Liver (tissue), 9 donors: ENCODE data around the gene RRP15. TPM values are rescaled to one million over a fixed set of nuclear protein-coding genes. Genes with fewer than 3 reads are reported as not detected.

Experiments
- DNase-seq: peaks from one replicate; pipeline ENCODE4 v3.0.0-alpha.2; 2017; ENCODE audit warnings: low spot score
- H3K27ac ChIP-seq, 2 donors: one replicate each; pipeline ENCODE4 v1.7.0; 2013; ENCODE audit warnings: inconsistent platforms in 2 of 2, low read length in 2 of 2, control low read depth in 1 of 2, low read depth in 1 of 2, mild to moderate bottlenecking in 1 of 2
- H3K27me3 ChIP-seq, 4 donors: one replicate each; pipeline versions ENCODE4 v1.6.1 to v1.7.0; 2013; ENCODE audit warnings: low read length in 3 of 4, inconsistent platforms in 1 of 4, mild to moderate bottlenecking in 1 of 4, moderate library complexity in 1 of 4; ENCODE audit not compliant: control insufficient read depth in 4 of 4, insufficient read depth in 4 of 4
- H3K36me3 ChIP-seq, 4 donors: one replicate each; pipeline versions ENCODE4 v1.6.1 to v1.7.0; 2013; ENCODE audit warnings: low read length in 3 of 4, mild to moderate bottlenecking in 3 of 4, low read depth in 1 of 4, moderate library complexity in 1 of 4; ENCODE audit not compliant: control insufficient read depth in 4 of 4, insufficient read depth in 3 of 4
- H3K4me1 ChIP-seq, 4 donors: one replicate each; pipeline versions ENCODE4 v1.6.1 to v1.7.0; 2013; ENCODE audit warnings: low read length in 3 of 4, mild to moderate bottlenecking in 3 of 4, moderate library complexity in 1 of 4; ENCODE audit not compliant: control insufficient read depth in 4 of 4, insufficient read depth in 4 of 4
- H3K4me3 ChIP-seq, 3 donors: one replicate each; pipeline versions ENCODE4 v1.6.1 to v1.7.0; 2013; ENCODE audit warnings: low read length in 3 of 3, control low read depth in 1 of 3, low read depth in 1 of 3, mild to moderate bottlenecking in 1 of 3
- H3K9ac ChIP-seq, 2 donors: one replicate each; pipeline ENCODE4 v1.7.0; 2013; ENCODE audit warnings: low read length in 2 of 2, mild to moderate bottlenecking in 2 of 2, moderate library complexity in 2 of 2, control low read depth in 1 of 2, low read depth in 1 of 2
- H3K9me3 ChIP-seq, 4 donors: one replicate each; pipeline versions ENCODE4 v1.6.1 to v1.7.0; 2013; ENCODE audit warnings: low read length in 3 of 4; ENCODE audit not compliant: control insufficient read depth in 4 of 4
- EGR1 ChIP-seq, 2 donors: IDR thresholded peaks; 2 replicates each; pipeline ENCODE4 v1.6.1; 2016 to 2018; ENCODE audit warnings: antibody characterized with exemption in 2 of 2, low read depth in 2 of 2
- FOXA1 ChIP-seq: IDR thresholded peaks from 2 replicates; pipeline ENCODE4 v1.6.1; 2016; ENCODE audit warnings: antibody characterized with exemption
- FOXA2 ChIP-seq: IDR thresholded peaks from 2 replicates; pipeline ENCODE4 v1.6.1; 2016; ENCODE audit warnings: antibody characterized with exemption
- GABPA ChIP-seq, 2 donors: IDR thresholded peaks in 1 of 2; conservative IDR thresholded peaks in 1 of 2; 2 replicates each; pipeline ENCODE4 v1.6.1; 2016; ENCODE audit warnings: antibody characterized with exemption in 2 of 2, mild to moderate bottlenecking in 1 of 2, moderate library complexity in 1 of 2
- HNF4A ChIP-seq, 2 donors: conservative IDR thresholded peaks; 2 replicates each; pipeline ENCODE4 v1.6.1; 2016; ENCODE audit warnings: antibody characterized with exemption in 2 of 2, mild to moderate bottlenecking in 2 of 2
- HNF4G ChIP-seq: IDR thresholded peaks from 2 replicates; pipeline ENCODE4 v1.6.1; 2016; ENCODE audit warnings: antibody characterized with exemption
- JUND ChIP-seq, 2 donors: IDR thresholded peaks; 2 replicates each; pipeline ENCODE4 v1.6.1; 2016; ENCODE audit warnings: antibody characterized with exemption in 2 of 2
- NR2F2 ChIP-seq: IDR thresholded peaks from 2 replicates; pipeline ENCODE4 v1.6.1; 2016; ENCODE audit warnings: antibody characterized with exemption
- RAD21 ChIP-seq, 2 donors: IDR thresholded peaks; 2 replicates each; pipeline ENCODE4 v1.6.1; 2016; ENCODE audit warnings: antibody characterized with exemption in 2 of 2, mild to moderate bottlenecking in 2 of 2
- RXRA ChIP-seq, 2 donors: IDR thresholded peaks; 2 replicates each; pipeline ENCODE4 v1.6.1; 2017 to 2018; ENCODE audit warnings: antibody characterized with exemption in 2 of 2, mild to moderate bottlenecking in 1 of 2
- SP1 ChIP-seq: IDR thresholded peaks from 2 replicates; pipeline ENCODE4 v1.6.1; 2018; ENCODE audit warnings: antibody characterized with exemption, mild to moderate bottlenecking
- TAF1 ChIP-seq: conservative IDR thresholded peaks from 2 replicates; pipeline ENCODE4 v1.6.1; 2016; ENCODE audit warnings: antibody characterized with exemption, mild to moderate bottlenecking
- YY1 ChIP-seq: IDR thresholded peaks from 2 replicates; pipeline ENCODE4 v1.6.1; 2016; ENCODE audit warnings: antibody characterized with exemption, mild to moderate bottlenecking
- WGBS: extraction: QIAGEN DNeasy Blood & Tissue Kit; methylation state at CpG from one replicate; pipeline ENCODE4 v1.1.7; 2013; 5-methylcytosine and 5-hydroxymethylcytosine counted together
- polyA plus RNA-seq, 2 donors: library from polyadenylated mRNA; stranded (reverse) in 1 of 2; unstranded in 1 of 2; fragments of 200-250 nt in 1 of 2; fragments of >200 nt in 1 of 2; fragmentation: Nextera tagmentation in 1 of 2; extraction: Ambion mirVana in 1 of 2; gene quantifications; one replicate each; pipeline versions ENCODE4 v1.2.1 to v1.2.3, GENCODE V29; 2013 to 2015
- total RNA-seq, 2 donors: library from RNA; depleted of rRNA; stranded (reverse); fragments of >200 nt; gene quantifications; one replicate each; pipeline ENCODE4 v1.2.3, GENCODE V29; 2014
- TF ChIP-seq, protein P1 (sequence below): IDR thresholded peaks from 2 replicates; pipeline ENCODE4 v1.6.1; 2016; ENCODE audit warnings: antibody characterized with exemption
- TF ChIP-seq, protein P2 (sequence below): IDR thresholded peaks from 2 replicates; pipeline ENCODE4 v1.6.1; 2016; ENCODE audit warnings: antibody characterized with exemption
- TF ChIP-seq, protein P3 (sequence below): IDR thresholded peaks from 2 replicates; pipeline ENCODE4 v1.6.1; 2016; ENCODE audit warnings: antibody characterized with exemption
- TF ChIP-seq, protein P4 (sequence below): IDR thresholded peaks from 2 replicates; pipeline ENCODE4 v1.6.1; 2016; ENCODE audit warnings: antibody characterized with exemption, mild to moderate bottlenecking
- TF ChIP-seq, protein P5 (sequence below): fragments of 150-350 bp; IDR thresholded peaks from 2 replicates; pipeline ENCODE4 v1.5.1; 2017; ENCODE audit warnings: improper control_type of control experiment, low read depth, low read length; ENCODE audit not compliant: missing input control
- donor health status: healthy.
- donor health status: healthy.
- donor health status: healthy.
- donor health status: healthy.
- donor health status: healthy.

RRP15 gene
- total and polyA plus RNA-seq, 4 donors, result 2.4 to 9.2 (median 5.2) TPM

DNA sequence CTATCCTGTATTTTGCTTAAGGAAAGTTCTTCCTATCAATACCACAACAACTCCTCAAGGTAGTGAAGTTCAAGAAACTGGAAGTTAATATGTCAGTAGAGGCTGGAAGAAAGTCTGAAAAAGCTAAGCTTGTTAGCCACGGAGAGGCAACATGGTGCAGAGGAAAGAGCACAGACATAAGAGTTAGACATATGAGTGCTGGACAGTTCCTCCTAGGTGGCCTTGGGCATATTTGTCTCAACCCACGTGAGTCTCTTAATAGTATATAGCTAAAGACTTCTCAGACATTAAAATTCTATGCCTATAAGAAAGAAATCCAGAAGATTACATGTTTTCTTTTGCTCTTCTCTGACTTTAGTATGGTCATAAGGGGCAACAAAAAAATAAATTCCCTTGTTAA is 22.8 kb upstream of the RRP15 start:
- Histone ChIP-seq H3K4me3 (no peak overlapping the region), H3K27me3 (no peaks in the 10 kb centered on the region), H3K36me3 (no peaks in the 10 kb centered on the region), H3K9me3 (peaks cover 0 to 4% (median 0%) of the 10 kb centered on the region in 4 donors), H3K9ac (no peak overlapping the region), H3K4me1 (no peaks in the 10 kb centered on the region), H3K27ac (no peak overlapping the region)
- TF ChIP-seq NR2F2 (no peak), FOXA1 (no peak), JUND (IDR thresholded peaks at IDR 0.05) (no peak), EGR1 (IDR thresholded peaks at IDR 0.05; ENCODE audit: low read depth in 2 of 2) (no peak), SP1 (no peak), TAF1 (no peak), YY1 (no peak), RAD21 (IDR thresholded peaks at IDR 0.05) (no peak), RXRA (IDR thresholded peaks at IDR 0.05) (no peak), HNF4A (conservative IDR thresholded peaks at IDR 0.05) (no peak), GABPA (IDR thresholded peaks at IDR 0.05 in 1 of 2, conservative IDR thresholded peaks at IDR 0.05 in 1 of 2) (no peak), FOXA2 (no peak), HNF4G (no peak)
- TF ChIP-seq, protein P1, sequence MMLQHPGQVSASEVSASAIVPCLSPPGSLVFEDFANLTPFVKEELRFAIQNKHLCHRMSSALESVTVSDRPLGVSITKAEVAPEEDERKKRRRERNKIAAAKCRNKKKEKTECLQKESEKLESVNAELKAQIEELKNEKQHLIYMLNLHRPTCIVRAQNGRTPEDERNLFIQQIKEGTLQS, result no peak
- TF ChIP-seq, protein P2, sequence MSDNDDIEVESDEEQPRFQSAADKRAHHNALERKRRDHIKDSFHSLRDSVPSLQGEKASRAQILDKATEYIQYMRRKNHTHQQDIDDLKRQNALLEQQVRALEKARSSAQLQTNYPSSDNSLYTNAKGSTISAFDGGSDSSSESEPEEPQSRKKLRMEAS, result no peak
- TF ChIP-seq, protein P3, sequence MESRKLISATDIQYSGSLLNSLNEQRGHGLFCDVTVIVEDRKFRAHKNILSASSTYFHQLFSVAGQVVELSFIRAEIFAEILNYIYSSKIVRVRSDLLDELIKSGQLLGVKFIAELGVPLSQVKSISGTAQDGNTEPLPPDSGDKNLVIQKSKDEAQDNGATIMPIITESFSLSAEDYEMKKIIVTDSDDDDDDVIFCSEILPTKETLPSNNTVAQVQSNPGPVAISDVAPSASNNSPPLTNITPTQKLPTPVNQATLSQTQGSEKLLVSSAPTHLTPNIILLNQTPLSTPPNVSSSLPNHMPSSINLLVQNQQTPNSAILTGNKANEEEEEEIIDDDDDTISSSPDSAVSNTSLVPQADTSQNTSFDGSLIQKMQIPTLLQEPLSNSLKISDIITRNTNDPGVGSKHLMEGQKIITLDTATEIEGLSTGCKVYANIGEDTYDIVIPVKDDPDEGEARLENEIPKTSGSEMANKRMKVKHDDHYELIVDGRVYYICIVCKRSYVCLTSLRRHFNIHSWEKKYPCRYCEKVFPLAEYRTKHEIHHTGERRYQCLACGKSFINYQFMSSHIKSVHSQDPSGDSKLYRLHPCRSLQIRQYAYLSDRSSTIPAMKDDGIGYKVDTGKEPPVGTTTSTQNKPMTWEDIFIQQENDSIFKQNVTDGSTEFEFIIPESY, result no peak
- TF ChIP-seq, protein P4, sequence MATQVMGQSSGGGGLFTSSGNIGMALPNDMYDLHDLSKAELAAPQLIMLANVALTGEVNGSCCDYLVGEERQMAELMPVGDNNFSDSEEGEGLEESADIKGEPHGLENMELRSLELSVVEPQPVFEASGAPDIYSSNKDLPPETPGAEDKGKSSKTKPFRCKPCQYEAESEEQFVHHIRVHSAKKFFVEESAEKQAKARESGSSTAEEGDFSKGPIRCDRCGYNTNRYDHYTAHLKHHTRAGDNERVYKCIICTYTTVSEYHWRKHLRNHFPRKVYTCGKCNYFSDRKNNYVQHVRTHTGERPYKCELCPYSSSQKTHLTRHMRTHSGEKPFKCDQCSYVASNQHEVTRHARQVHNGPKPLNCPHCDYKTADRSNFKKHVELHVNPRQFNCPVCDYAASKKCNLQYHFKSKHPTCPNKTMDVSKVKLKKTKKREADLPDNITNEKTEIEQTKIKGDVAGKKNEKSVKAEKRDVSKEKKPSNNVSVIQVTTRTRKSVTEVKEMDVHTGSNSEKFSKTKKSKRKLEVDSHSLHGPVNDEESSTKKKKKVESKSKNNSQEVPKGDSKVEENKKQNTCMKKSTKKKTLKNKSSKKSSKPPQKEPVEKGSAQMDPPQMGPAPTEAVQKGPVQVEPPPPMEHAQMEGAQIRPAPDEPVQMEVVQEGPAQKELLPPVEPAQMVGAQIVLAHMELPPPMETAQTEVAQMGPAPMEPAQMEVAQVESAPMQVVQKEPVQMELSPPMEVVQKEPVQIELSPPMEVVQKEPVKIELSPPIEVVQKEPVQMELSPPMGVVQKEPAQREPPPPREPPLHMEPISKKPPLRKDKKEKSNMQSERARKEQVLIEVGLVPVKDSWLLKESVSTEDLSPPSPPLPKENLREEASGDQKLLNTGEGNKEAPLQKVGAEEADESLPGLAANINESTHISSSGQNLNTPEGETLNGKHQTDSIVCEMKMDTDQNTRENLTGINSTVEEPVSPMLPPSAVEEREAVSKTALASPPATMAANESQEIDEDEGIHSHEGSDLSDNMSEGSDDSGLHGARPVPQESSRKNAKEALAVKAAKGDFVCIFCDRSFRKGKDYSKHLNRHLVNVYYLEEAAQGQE, result no peak
- TF ChIP-seq, protein P5, sequence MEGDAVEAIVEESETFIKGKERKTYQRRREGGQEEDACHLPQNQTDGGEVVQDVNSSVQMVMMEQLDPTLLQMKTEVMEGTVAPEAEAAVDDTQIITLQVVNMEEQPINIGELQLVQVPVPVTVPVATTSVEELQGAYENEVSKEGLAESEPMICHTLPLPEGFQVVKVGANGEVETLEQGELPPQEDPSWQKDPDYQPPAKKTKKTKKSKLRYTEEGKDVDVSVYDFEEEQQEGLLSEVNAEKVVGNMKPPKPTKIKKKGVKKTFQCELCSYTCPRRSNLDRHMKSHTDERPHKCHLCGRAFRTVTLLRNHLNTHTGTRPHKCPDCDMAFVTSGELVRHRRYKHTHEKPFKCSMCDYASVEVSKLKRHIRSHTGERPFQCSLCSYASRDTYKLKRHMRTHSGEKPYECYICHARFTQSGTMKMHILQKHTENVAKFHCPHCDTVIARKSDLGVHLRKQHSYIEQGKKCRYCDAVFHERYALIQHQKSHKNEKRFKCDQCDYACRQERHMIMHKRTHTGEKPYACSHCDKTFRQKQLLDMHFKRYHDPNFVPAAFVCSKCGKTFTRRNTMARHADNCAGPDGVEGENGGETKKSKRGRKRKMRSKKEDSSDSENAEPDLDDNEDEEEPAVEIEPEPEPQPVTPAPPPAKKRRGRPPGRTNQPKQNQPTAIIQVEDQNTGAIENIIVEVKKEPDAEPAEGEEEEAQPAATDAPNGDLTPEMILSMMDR, result no peak
- DNase-seq, result no peak
- 49% methylated on average over 2 of the region's 2 CpGs for WGBS
